HG03095 (cell line): ENCODE results near the gene HES3.

Experiments
- ATAC-seq: cut with Tn5 transposase; IDR thresholded peaks from one replicate; pipeline ENCODE4 v1.9.1; 2021; ENCODE audit warnings: moderate library complexity; ENCODE audit not compliant: unreplicated experiment

Gene HES3

DNA sequence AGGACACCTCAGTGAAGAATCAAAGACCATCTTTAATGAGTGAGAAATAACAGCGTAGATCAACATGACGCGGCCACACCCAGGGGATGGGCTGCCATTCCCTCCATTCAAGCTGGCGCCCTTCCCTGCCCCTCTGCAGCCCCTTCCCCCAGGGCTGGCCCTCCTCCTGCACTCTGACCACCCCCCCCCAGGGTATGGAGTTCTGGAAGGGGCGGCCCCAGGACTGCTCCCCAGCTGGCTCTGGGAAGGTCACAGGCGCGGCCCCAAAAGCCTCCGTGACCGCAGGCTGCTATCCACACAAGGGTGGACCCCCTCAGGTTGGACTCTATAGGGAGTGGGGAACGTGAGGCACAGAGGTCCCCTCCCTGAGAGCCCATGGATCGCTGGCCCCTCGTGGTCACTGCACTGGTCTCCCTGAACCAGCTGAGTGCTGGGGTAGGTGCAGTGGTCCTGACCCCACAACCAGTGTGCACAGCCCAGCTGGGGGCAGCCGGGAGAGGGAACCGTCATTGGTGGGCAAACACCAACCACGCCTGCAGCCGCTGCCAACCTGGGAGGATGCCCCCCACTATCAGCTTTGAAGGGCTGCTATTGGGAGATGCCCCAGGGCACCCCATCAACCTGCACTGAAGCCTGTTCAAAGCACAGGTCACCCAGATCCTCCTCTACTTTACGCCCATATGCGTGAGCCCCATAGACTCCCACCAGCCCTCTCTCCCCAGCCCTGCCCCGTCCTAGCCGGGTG is 33.0 kb downstream of the HES3 start:
- no peak for ATAC-seq

DNA sequence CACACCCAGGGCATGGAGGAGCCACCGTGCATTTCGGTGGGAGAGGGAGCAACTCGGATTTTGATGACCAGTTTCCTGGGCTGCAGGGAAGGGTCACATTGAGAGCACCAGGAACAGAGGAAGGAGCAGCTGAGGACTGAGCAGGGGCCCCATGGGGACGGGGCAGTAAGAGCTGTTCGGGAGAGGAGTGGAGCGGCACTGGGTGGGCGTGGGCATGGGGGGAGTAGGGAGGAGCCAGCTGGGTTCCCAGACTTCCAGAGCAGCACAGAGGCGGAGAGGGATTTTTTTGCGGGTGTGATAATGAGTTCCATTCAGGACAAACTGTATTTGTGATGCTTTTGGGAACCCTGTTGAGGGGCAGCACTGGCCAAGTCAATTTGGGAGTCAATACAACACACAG is 34.3 kb downstream of the HES3 start:
- no peak for ATAC-seq

DNA sequence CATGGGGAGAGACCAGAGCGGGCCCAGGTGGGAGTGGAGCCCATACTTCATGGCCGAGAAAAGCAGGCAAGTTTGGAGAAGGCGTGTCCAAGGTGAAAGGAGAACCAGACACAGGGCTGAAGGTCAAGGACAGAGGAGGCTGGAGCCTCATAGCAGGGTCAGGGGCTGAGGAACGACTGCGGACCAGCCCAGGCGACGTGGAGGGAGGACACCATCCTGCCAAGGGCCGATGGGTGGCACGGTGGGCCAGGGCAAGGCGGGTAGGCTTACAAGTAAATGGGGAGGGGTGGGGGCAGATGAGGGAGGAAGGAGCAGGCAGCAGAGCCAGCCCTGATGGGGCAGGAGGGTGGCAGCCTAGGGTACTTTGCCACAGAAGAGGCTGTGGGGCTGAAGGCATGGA is 35.1 kb downstream of the HES3 start:
- ATAC-seq = no peak

DNA sequence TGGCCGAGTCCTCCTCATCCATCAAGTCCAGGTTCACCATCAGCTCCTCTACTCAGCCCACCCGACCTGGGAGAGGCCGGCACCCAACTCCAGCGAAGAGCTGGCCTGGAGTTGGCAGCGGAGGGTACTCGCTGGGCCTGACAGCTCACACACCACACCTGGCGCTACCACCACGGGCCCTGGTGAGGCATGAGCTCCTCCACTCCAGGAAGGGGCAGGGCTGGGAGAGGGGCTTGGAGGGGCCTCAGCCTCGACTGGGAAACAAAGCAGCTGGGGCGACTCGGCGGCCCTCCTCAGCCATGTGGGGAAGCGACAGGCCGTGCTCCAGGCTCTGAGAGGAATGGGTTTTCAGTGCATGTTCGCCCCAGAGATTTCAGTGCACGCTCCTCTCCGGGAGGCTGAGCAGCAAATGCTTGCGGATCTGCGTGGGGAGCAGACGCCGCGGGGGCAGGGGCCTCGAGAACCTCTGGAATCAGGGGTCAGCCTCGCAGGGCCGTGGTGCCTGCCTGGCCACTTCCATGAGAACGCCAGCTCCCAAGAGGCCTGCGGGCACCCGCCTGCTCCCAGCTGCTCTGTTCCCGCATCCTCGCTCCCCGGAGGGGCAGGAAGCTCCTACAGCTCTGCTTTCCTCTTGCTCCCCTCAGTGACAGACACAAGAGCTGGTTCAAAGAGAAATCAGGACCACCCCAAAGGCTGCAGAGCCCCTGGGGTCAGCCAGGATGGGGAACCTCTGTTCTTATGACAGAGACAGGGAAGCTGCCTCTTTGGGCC is 35.8 kb downstream of the HES3 start:
- no peak for ATAC-seq

GRCh38 chr1:6280761-6281451 is 36.9 kb downstream of the HES3 start:
- no peak for ATAC-seq

- no peak for ATAC-seq
Measured at GRCh38 chr1:6281511-6282402, 37.8 kb downstream of the HES3 start.

DNA sequence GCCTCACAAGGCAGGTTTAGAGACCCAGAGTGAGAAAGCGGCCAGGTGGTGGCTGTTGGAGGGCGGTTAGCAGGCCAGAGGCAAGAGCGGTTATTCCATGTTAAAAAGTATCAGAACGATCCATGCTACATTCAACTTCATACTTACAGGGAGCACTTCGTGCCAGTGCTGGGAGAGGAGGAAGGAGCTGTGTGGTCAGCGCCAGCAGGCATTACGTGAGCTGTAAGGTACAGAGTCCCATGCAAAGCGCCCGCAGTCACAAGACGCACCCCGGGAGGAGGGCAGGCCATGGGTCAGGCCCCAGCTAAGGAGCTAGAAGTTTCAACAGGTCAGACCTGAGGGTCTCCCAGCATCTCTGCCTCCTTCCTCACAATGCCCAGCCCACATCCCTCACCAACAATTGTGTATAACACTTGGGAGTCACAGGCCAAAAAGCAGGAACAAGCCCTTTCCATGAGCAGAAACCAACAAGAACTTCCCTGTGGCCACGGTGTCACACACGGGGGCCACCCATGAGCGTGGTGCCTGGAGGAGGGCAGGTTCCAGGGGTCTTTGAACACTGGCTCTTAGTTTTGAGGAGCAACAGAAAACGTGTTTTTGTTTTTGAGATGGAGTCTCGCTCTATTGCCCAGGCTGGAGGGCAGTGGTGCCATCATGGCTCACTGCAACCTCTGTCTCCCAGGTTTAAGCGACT is 38.7 kb downstream of the HES3 start:
- no peak for ATAC-seq

- ATAC-seq = no peak
Measured at GRCh38 chr1:6285336-6285735, 41.4 kb downstream of the HES3 start.

DNA sequence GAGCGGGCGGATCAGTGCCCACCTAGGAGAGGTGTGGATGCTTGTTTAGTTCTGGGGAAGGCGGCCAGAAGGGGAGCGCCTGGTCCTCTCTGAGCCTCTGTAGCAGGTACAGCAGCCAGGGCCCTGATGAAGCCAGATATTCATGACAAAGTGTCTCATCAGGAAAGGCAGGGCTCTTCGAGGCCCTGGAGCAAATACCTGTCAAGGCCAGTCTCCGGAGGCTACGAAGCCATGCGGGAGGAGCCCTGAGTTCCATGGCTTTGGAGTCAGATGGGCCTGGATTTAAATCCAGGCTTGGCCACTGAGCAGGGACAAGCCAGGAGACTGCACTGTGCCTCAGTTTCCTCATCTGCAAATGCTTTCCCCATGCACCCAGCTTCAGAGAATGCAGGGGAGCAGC is 42.3 kb downstream of the HES3 start:
- no peak for ATAC-seq

DNA sequence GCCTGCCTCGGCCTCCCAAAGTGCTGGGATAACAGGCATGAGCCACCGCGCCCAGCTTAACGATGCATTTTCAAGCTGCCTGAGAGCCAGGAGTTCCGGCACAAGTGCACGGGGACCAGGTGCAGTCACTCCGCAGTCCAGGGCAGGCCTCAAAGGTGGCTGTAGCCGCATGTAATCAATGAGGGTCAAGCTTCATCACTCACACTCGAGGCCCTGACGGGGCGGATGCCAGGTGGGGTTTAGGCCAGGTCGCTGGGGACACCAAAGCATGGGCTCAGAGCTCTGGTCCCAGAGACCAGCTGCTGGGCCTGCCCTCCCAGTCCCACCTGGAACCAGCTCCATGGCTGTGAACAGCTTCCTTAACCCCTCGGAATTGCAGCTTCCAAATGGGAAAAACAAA is 43.0 kb downstream of the HES3 start:
- no peak for ATAC-seq

DNA sequence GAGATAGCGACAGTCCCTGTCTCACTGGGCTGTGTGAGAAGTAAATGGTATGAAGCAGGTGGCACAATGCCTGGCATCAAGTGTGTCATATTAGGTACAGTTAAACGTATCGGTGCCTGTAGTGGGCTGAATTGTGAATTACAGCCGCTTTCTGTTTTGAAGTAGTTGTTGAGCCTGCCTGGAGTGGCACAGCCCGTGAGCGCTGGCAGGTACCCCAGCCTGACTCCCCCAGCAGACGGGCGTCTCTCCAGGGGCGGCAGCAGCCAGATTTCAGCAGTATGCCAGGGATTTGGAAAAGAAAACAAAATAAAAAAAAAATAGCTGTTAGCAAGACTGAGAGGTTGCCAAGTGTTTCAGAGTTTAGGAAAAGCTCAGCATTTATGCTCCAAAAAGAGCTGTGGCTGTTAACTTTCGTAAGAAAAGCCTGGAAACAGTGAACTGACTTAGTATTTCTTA is 43.5 kb downstream of the HES3 start:
- no peak for ATAC-seq

DNA sequence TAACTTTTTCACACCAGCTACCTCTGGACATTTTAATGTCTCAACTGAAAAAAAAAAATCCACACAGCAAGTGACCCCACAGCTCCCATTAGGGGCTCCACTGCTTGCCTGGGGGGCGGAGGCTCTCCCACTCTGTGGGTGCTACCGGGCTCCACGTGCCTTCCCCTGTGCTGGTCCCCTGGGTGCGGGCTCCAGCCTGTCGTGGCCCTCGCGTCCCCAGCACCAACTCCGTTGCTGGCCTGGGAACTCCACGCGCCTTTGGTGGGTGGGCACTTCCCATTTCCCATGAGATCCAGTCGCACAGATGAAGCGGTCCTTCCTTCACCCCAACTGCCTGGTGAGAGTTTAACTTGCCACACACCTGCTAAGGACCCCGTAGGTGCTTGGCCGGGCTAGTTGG is 44.0 kb downstream of the HES3 start:
- no peak for ATAC-seq

DNA sequence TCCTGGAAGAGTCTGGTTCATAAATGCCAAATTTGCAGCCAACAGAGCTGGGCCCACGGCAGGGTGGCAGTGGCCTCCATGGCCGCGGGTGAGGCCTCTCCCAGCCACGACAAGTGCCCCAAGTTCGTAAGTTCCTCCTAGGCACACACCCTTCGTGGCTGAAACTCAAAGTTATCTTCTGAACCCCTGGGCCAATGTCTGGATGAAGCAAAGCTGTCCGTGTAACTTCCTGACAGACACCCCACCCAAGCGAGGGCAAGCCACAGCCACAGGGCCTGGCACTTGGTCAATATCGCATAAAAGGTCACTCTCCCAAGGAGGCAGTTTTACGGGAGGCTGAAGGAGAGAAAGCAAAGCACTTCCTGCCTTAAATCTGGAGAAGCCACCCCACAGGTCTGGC is 44.7 kb downstream of the HES3 start:
- no peak for ATAC-seq

DNA sequence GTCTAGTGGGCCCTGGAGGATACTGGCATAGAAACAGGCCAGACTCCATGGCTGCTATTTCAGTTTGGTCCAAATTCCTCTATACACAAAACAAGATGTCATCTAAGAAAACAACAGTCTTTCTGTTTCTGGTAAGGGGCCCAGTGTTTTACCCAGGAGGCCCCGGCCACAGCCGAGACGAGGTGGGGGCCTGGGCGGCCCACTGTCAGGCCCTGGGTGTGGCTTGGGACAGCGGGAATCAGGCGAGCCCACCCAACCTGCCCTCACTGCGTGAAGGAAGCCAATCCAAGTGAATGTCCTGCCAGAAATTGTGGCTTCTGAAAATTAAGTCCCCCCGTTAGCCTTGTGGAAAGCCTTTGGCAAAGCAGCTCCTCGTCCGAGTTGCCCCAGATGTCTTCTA is 48.1 kb downstream of the HES3 start:
- no peak for ATAC-seq

GRCh38 chr1:6294080-6294889 is 50.3 kb downstream of the HES3 start:
- no peak for ATAC-seq

DNA sequence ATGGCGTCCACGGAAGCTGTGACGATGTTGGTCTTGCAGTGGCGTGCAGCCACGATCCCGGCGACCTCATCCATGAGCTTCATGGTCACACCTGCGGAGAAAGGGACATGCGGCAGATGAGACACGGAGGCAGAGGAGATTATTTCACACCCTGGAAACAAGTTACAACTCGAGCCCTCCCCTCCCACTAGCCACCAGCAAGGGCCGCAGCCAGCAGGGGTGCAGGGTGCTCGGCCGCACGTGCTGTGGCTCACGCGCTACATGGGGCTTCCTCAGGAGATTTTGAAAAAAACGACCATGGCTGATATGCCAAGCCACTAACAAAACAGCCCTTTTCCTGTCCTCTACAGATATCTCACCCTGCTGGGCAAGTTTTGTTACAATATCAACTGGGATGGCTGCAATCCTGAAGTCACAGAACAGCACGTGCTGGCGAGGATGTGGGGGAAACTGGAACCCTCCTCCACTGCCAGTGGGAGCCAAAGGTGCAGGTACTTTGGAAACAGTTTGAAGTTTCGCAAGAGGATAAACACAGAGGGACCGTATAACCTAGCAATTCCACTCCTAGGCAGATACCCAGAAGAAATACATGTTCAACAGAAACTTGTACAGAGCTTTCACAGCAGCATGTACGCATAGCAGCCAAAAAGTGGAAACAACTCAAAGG is 51.0 kb downstream of the HES3 start:
- ATAC-seq = no peak
